Ammon's horn (tissue), 1 donor: ENCODE measurements around the gene SASH1.
"Not testable (repeated sequence)": the region's sequence is repeated elsewhere in the genome, so short reads cannot be mapped to it uniquely, and the experiment has no call there.

Experiments used
- DNase-seq: peaks from one replicate; pipeline ENCODE4 v3.0.0-alpha.2; 2016; ENCODE audit warnings: low spot score

SASH1 gene

DNA sequence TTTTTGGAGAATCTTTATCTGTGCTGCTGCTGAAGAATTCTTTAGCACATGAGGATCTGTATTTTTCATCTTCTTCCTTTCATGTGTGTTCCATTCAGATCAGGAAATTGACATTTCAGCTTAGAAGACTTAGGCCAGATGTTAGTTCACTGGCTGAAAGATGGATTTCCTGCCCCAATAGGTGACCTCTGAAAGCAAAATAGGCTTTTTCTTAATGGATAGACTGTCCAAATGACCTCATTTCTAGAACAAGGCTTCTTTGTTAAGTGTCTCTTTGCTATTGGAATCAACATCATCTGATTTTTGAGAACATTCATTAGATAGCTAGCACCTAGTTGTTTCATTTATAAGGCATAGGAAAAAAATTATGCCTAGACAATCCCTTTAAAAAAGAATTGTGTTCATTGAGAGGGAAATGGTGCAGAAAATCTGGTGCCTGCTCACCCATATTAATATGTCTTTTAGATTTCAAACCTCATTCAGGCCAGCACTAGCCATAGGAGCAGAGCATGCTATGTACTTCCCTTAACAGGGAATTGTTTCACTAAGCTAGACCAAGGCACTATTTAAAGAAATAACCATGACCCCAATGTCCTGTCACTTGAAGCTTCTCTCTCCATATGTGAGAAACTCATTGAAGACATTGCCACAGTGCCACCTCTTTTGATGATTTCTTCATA lies 13.6 kb upstream of the SASH1 start:
- DNase-seq = peak; percentile 54

GRCh38 chr6:148329596-148330381 lies 12.8 kb upstream of the SASH1 start:
- no peak for DNase-seq

DNA sequence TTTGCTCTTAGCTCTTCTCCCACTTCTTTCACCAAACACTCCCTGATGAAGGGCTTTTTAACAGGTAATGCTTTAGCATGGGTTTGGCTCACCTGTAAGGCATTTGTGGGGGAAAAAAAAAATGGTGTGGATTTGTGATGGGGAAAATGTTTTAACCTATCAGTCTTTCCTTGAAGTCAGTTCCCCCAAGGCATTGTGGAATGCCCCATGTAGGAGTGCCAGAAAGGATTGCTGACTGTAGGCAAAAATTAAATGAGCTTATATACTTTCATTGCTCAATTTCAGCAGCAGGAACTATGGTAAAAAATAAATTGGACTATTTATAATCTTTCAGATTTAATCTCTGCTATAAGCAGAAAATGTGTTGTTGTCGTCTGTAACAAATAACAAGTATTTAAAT lies 10.6 kb upstream of the SASH1 start:
- DNase-seq = no peak

DNA sequence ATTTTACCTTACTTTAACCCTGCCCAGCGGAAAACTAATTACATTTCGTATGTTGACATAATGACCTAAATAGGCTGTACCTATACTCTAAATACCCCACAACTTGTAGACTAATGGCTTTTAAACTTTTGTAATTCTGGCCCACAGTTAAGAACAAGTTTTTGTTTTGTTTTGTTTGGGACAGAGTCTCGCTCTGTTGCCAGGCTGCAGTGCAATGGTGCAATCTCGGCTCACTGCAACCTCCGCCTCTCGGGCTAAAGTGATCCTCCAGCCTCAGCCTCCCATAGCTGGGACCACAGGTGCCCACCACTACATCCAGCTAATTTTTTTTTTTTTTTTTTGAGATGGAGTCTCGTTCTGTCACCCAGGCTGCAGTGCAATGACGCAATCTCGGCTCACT lies 5.7 kb upstream of the SASH1 start:
- DNase-seq = no peak

DNA sequence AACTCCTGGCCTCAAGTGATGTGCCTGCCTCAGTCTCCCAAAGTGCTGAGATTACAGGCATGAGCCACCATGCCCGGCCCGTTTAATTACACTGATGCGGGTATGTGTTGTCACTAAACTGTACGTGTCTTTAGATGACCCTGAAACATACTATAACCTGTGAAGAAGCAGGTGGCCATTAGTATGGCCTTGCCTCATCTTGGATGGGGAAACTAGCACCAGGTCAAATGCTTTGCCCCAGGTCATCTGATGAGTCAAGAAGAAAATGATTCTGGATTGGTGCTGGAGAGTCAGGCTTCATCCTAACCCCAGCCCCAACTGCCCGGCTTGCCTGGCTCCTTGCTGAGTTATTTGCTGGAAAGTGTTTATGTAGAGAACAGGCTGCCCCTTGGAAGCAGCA lies 2.9 kb upstream of the SASH1 start:
- no peak for DNase-seq

DNA sequence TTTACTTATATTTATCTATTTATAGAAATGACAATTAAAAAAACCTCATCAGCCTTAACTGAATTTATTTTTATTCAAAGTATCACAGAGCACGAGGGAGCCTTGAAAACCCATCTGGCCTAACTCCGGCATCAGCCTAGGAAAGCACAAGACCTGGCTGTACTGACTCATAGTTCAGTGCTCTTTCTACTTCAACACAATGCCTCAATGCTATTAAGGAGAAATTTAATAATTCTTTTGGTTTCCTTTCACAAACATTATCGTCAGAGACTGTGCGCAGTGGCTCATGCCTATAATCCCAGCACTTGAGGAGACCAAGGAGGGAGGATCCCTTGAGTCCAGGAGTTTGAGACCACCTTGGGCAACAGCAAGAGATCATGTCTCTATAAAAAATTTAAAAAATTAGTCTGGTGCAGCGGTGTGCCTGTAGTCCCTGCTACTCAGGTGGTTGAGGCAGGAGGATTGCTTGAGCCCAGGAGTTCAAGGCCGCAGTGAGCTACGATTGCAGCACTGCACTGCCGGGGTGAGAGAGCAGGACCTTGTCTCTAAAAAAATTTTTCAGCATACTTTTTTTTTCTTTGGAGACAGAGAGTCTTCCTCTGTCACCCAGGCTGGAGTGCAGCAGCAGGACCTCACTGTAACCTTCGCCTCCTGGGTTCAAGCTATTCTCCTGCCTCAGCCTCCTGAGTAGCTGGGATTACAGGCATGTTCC lies 1.9 kb upstream of the SASH1 start:
- no peak for DNase-seq

DNA sequence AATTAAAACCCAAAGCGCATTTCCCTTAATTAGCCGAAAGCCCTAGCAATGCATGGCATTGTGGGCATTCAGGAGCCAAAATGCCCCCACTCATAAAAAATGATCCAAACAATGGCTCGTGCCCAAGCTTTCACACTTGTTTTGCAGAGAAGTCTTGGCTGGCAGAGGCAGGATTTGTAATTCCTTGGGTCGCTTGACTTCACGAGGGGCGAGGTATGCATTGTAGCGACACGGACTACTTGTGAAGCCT lies 613 bp upstream of the SASH1 start:
- DNase-seq = no peak

- peak; percentile 29 for DNase-seq
These were observed 577 bp downstream of the SASH1 start for GRCh38 chr6:148343047-148343782.

- no peak for DNase-seq
These were observed 2.5 kb downstream of the SASH1 start for GRCh38 chr6:148345176-148345575.

GRCh38 chr6:148345578-148345977 lies 2.9 kb downstream of the SASH1 start:
- no peak for DNase-seq

DNA sequence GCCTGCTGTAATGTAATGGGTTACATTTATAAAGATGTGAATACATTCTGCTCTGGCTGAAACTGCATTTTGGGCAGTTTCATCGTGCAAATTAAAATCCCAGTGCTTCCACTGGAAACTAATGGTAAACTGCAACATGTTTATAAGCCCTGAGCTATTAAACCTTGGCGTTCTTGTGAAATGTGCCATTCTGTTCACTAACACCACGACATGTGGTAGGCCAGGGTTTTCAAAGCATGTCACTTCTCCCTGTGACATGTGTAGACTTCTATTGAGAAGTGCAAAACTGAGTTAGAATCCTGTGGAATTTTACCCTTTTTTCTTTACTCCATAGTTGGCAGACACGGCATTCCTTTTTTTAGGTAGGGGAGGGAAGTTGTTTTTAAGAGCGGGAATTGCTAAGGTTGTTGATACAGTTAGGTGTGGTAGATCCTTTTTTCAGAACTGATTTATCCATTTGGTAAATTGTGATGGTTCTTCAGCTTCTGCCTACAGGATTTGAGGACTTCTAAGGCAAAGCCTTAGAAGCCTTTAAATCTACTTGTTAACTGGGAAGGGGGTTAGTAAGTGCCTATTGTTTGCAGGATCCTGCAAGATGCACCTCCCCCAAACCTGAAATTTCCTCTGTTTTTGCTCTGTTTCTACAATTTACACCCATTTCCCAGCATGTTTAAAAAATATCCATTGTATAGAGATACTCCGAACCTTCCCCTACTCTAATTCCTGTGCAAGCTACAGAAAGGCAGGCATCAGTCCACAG lies 4.2 kb downstream of the SASH1 start:
- DNase-seq = no peak

DNA sequence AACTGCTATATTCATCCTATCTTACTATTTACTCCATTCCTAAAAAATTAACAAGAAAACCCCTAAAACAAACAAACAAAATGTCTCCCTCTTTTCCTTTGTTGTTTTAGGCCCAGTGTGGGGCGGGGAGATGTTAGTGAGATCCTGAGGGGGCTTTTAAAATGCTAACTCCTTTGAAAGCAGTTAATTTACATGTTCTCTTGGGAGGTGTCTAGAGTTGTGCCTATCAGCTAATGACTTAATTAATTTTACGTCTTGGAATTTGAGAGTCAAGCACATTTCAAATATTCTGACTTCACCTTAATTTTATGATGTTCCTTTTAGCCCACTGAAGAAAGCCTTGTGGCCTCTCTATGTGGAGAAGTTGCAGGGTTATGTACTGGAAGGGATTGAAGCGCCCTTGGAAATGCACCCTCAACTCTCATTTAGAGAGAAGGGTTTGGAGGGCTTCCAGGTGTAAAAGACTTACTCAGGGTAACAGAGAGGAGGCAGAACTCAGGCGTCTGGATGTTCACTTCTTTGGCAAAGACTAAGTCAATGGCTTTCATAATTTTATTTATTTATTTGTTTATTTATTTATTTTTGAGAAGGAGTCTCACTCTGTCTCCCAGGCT lies 4.9 kb downstream of the SASH1 start:
- no peak for DNase-seq

- DNase-seq = no peak
These were observed 5.7 kb downstream of the SASH1 start for GRCh38 chr6:148348335-148348734.

GRCh38 chr6:148348778-148349177 lies 6.1 kb downstream of the SASH1 start:
- DNase-seq = no peak

DNA sequence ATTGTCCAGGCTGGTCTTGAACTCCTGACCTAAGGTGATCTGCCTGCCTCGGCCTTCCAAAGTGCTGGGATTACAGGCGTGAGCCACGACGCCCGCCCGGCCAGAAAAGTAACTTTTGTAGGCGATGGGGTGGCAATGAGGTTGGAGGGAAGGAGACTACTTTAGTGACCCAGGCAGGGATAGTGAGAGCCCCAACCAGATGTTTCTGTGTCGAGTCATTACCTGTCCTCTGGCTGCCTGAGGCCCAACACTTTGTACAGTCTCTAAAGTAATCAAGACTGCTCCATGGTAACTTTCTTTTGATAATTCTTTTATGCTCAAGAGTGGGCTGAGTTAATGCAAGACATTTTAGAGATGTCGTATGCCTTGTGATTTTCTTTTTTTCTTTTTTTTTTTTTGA lies 6.8 kb downstream of the SASH1 start:
- DNase-seq = no peak

DNA sequence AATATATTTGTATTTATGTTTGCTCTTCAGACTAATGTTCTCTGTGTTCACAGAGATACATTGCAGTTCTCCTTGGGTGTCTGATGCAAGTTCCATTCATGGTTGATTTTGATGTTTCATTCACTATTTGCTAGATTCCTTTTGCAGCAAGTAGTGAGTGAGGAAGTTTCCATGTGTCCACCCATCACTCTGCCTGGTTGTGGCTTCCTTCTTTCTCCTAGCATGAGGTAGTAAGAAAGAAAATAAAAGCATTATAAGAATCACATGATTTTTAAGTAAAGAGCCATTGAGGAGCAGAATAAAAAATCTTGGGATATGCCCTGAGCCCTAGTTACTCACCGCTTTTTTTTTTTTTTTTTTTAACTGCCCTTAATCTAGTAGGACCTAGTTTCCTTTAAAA lies 8.7 kb downstream of the SASH1 start:
- no peak for DNase-seq

DNA sequence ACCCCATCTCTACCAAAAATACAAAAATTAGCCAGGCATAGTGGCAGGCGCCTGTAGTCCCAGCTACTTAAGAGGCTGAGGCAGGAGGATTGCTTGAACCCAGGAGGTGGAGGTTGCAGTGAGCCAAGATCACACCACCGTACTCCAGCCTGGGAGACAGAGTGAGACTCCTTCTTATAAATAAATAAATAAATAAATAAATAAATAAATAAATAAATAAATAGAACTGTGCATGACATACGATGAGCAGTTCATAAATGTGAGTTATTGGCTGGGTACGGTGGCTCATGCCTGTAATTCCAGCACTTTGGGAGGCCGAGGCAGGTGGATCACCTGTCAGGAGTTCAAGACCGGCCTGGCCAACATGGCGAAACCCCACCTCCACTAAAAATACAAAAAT lies 9.8 kb downstream of the SASH1 start:
- not testable (repeated sequence) for DNase-seq

DNA sequence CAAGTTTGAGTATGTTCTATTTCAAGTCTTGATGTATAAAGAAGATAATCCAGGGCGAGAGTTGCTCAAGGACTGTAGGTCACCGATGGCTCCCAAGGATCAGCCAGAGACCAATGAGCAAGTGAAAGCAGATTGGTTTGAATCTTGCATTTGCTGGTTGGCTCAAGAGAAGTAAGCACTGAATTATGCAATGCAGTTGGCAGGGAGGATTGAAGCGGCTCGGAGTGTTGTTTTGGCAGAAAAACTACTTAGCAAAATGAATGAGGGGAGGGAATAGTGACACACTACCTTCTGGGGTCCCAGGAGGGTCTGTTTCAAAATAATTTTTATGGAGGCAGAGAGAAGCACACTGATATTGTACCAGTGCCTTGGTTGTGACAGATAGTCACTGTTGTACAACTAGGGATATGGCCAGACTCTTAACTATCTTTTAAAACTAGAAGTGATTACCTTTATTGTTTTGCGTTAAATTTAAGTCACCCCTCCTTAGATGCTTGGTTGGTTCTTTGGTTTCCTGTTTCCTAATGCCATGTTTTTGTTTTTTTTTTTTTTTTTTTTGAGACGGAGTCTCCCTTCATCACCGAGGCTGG lies 15.7 kb downstream of the SASH1 start:
- DNase-seq = peak; percentile 79

GRCh38 chr6:148359228-148359627 lies 16.6 kb downstream of the SASH1 start:
- DNase-seq = no peak

GRCh38 chr6:148364056-148364824 lies 21.6 kb downstream of the SASH1 start:
- no peak for DNase-seq
